GM03348 (cell line): ENCODE measurements around the gene ENGASE.

ENCODE experiments used
- DNase-seq: peaks from one replicate; pipeline ENCODE4 v3.0.0; 2012; ENCODE audit warnings: low spot score

Gene ENGASE

GRCh38 chr17:79039886-79040285 lies 34.7 kb upstream of the ENGASE start:
- DNase-seq, result no peak

DNA sequence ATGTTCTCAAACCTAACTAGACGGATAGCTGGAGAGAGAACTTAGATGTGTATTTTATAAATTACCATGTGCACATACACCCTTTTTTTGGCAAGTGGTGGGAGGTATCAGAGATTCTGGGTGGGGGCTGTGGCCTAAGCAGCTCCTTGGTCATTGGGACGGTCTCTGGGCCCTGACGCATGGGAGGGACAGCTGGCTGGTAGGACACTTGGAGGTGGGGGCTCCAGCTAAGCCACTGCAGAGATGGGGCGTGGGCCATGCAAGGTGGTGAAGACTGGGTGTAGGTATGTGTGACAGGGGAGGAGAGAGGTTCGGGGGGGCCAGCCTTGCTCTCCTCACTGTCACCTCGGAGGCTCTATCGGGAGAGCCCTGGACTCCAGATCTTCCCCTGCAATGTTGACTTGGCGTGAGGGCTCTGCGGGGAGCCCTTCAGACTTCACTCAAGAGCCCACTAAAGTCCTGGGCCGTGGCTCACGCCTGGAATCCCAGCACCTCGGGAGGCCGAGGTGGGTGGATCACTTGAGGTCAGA lies 33.5 kb upstream of the ENGASE start:
- DNase-seq, result no peak

- DNase-seq, result no peak
Measured at GRCh38 chr17:79041723-79042420, 32.8 kb upstream of the ENGASE start.

DNA sequence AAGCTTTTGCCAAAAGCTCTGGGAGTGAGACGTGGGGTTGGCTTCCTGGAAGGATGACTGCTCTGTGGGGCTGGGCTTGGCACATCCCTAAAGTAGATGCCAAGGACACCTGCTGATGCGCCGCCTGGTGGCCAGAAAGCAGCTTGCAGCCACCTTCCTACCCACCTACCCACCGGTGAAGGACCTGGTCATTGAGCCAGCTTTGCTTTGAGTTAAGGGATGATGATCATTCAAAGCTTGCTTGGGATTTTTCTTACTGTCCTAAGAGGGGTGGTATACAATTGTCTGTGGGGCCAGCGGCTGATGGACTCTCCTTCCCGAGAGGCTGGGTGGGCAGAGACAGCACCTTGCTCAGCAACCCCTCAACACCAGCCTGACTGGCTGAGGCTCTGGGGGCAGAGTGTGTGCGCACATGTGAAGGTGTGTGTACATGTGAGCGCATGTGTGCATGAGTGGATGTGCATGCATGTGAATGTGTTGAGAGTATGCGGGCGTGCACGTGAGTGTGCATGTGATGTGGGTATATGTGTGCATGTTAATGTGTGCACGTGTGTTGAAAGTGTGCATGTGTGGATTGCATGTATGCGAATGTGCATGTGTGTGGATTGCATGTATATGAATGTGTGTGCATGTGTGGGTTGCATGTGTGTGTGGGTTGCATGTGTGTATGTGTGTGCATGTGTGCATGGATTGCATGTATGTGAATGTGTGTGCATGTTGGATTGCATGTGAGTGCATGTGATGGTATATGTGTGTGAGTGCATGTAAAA lies 32.0 kb upstream of the ENGASE start:
- DNase-seq, result peak; percentile 79

DNA sequence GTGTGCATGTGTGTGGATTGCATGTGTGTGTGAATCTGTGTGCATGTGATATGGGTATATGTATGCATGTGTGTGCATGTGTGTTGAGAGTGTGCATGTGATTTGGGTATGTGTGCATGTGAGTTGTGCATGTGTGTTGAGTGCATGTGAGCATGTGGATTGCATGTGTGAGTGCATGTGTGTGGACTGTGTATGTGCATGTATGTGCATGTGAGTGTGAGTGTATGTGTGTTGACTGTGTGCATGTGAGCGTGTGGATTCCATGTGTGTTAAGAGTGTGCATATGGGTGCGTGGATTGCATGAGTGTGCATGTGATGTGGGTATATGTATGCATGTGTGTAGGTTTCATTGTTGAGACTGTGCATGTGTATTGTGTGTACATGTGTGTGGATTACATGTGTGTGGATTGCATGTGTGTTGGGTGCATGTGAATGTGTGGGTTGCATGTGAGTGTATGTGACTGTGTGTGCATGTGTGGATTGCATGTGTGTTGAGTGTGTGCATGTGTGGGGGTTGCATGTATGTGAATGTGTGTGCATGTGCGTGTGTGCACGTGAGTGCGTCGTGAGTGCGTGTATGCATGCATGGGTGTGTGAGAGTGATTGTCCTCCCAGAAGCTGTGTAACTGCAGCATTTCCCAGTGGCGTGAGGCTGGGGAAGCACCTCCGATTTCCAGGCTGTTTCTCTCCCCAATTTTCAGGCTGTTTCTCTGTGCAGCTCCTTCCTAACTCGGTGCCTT lies 31.3 kb upstream of the ENGASE start:
- DNase-seq, result no peak

GRCh38 chr17:79043931-79044320 lies 30.7 kb upstream of the ENGASE start:
- no peak for DNase-seq

- DNase-seq, result no peak
Measured at GRCh38 chr17:79044462-79044861, 30.2 kb upstream of the ENGASE start.

DNA sequence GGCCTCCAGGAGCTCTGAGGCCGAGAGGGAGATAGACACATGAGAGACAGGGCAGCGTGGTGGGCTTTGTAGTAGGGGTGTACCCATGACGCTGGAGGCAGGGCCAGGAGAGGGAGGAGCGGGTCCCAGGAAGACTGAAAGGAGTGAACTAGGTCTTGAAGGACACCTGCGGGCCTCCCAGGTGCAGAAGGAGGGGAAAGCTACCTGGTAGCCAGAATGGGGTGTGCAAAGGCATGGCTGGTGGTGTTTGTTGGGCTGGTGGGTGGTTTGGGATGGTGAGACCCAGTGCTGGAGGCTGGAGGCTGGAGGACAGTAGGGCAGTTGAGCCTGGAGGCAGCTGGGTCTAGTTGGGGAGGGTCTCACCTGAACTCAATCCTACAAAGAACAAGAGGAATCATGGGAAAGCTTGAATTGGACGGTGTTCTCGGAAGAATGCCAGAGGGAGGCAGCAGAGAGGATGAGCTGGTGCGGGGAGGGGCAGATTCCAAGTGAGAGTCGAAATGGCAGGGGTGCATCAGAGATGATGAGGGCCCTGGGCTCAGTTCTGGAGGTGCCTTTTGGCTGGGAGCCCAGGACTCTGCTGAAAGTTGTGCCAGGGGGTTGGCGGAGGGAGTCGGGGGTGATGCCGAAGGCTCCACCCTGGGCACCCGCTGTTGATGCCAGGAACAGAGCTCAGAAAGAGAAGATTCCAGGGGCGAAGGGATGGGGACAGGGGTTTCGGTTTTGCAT lies 29.5 kb upstream of the ENGASE start:
- no peak for DNase-seq

DNA sequence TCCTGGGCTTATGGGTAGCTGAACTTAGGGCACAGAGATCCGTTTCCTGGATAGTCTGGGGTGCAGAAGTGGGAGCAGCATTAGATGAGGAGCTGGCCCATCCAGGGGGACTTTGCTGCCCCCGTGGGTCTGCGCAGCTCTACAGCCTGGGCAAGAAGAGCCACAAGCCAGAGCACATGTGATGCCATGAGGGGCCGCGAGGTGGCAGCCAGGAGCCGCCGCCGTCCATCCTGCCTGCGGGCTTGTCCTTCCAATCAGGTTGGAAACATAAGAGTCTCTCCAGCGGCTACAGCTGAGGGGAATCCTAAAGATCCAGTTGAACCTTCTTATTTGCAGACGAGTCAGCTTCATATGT lies 28.8 kb upstream of the ENGASE start:
- DNase-seq, result peak; percentile 89

- no peak for DNase-seq
Measured at GRCh38 chr17:79046197-79046915, 28.3 kb upstream of the ENGASE start.

DNA sequence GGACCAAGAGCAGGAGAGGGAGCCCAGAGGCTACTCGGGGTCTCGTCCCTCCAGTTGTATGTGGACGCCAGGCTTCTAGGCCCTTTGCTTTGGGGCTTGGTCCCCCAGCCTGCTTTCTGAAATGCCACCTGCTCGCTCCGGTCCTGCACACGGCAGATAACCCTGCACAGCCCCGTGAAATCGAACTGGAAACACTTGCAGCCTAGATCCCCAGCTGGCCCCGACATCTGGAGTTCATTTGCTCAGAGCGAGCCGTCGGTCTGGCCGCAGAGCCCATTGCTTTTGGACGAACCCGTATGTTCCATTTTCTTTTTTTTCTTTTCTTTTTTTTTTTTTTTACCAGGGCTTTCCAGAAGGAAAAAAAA lies 27.7 kb upstream of the ENGASE start:
- peak; percentile 65 for DNase-seq

- no peak for DNase-seq
Measured at GRCh38 chr17:79047291-79047920, 27.2 kb upstream of the ENGASE start.

GRCh38 chr17:79047923-79048825 lies 26.4 kb upstream of the ENGASE start:
- no peak for DNase-seq

DNA sequence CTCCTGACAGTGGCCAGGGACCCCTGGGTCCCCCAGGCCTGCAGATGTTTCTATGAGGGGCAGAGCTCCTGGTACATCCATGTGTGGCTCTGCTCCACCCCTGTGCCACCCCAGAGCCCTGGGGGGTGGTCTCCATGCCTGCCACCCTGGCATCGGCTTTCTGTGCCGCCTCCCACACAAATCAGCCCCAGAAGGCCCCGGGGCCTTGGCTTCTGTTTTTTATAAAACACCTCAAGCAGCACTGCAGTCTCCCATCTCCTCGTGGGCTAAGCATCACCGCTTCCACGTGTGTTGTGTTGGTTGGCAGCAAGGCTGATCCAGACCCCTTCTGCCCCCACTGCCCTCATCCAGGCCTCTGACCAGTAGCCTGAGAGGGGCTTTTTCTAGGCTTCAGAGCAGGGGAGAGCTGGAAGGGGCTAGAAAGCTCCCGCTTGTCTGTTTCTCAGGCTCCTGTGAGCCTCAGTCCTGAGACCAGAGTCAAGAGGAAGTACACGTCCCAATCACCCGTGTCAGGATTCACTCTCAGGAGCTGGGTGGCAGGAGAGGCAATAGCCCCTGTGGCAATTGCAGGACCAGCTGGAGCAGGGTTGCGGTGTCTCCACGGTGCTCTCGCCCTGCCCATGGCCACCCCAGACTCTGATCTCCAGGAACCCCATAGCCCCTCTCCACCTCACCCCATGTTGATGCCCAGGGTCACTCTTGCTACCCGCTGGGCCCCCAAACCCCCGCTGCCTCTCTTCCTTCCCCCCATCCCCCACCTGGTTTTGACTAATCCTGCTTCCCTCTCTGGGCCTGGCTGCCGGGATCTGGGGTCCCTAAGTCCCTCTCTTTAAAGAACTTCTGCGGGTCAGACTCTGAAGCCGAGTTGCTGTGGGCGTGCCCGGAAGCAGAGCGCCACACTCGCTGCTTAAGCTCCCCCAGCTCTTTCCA lies 25.5 kb upstream of the ENGASE start:
- no peak for DNase-seq

DNA sequence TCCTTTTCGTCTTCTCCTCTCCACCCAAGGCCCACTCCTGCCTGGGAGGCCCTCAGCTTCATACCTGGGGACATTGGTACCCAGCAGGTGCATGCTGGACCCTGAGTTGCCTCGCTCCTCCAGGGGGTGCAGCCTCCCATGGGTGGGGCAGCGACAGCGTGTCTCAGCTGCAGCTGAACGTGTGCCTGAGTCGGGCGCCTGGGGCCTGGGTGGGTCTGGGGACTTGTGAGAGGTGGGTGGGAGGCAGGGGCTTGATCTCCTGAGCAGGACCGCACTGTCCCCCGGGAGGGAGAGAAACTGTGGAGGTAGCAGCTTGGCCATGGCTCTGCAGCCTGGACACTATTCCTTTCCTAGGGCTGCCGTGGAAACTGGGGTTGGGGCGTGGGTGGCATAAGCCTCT lies 24.8 kb upstream of the ENGASE start:
- no peak for DNase-seq

DNA sequence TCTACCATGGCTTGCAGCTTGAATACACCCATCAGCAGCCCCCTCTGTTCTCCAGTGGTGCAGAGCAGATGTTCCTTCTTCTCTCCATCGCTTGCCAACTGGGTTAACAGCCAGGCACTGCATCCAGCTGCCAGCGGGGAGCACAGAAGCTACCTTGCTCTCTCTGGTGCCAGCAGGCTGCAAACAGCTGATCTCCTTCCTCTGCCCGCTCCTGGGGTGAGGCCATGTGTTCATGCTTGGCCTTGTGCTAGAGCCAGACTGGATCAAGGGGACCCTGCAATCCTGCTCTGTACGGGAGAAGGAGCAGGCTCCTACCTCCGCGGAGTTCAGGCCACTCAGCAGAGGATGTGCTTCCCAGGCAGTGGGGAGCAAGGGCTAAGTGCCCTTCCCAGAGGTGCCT lies 24.1 kb upstream of the ENGASE start:
- DNase-seq, result no peak

- DNase-seq, result no peak
Measured at GRCh38 chr17:79051306-79051705, 23.3 kb upstream of the ENGASE start.

- DNase-seq, result no peak
Measured at GRCh38 chr17:79052131-79052530, 22.5 kb upstream of the ENGASE start.
